Upper lobe of left lung (tissue), 4 donors: ENCODE measurements around the gene STK4.

Experiments used
- POLR2A ChIP-seq, 4 donors: fragments of 450-650 bp; IDR thresholded peaks; one replicate each; pipeline ENCODE4 v1.5.1; 2016 to 2017; ENCODE audit warnings: antibody characterized with exemption in 4 of 4, mild to moderate bottlenecking in 2 of 4
- POLR2AphosphoS5 ChIP-seq, 2 donors: sonication (generic); formaldehyde crosslinking; IDR thresholded peaks; one replicate each; pipeline ENCODE4 v1.5.1; 2017; ENCODE audit warnings: antibody characterized with exemption in 2 of 2
- TF ChIP-seq, protein P1 (sequence below), 6 experiments: fragments of 450-650 bp in 4 of 6; fragments of 200-600 bp in 2 of 6; sonication (generic) in 2 of 6; IDR thresholded peaks; one replicate each; pipeline ENCODE4 v1.5.1; 2016 to 2019; ENCODE audit warnings: antibody characterized with exemption in 6 of 6

- no peak for TF ChIP-seq POLR2AphosphoS5 (IDR thresholded peaks at IDR 0.05)
- TF ChIP-seq, protein P1, sequence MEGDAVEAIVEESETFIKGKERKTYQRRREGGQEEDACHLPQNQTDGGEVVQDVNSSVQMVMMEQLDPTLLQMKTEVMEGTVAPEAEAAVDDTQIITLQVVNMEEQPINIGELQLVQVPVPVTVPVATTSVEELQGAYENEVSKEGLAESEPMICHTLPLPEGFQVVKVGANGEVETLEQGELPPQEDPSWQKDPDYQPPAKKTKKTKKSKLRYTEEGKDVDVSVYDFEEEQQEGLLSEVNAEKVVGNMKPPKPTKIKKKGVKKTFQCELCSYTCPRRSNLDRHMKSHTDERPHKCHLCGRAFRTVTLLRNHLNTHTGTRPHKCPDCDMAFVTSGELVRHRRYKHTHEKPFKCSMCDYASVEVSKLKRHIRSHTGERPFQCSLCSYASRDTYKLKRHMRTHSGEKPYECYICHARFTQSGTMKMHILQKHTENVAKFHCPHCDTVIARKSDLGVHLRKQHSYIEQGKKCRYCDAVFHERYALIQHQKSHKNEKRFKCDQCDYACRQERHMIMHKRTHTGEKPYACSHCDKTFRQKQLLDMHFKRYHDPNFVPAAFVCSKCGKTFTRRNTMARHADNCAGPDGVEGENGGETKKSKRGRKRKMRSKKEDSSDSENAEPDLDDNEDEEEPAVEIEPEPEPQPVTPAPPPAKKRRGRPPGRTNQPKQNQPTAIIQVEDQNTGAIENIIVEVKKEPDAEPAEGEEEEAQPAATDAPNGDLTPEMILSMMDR (IDR thresholded peaks at IDR 0.05) = no peak
- TF ChIP-seq POLR2A (IDR thresholded peaks at IDR 0.05) = no peak
These were observed 30.9 kb downstream of the STK4 start for GRCh38 chr20:44997171-44997570.
